Central memory CD4-positive, alpha-beta T cell (primary cell): ENCODE data around the gene ABCC2.

Experiments
- DNase-seq: peaks from one replicate; pipeline ENCODE4 v3.0.0; 2022

ABCC2 gene

GRCh38 chr10:99775850-99776249, 6.6 kb upstream of the ABCC2 start:
- DNase-seq = no peak

GRCh38 chr10:99777918-99778714, 4.3 kb upstream of the ABCC2 start:
- DNase-seq = no peak

- DNase-seq = no peak
Measured at GRCh38 chr10:99779335-99779734, 3.1 kb upstream of the ABCC2 start.

- no peak for DNase-seq
Measured at GRCh38 chr10:99781734-99782429, 558 bp upstream of the ABCC2 start.

- no peak for DNase-seq
Measured at GRCh38 chr10:99784016-99784726, 1.7 kb downstream of the ABCC2 start.

- DNase-seq = no peak
Measured at GRCh38 chr10:99784727-99785441, 2.4 kb downstream of the ABCC2 start.

GRCh38 chr10:99785646-99786045, 3.2 kb downstream of the ABCC2 start:
- no peak for DNase-seq

- no peak for DNase-seq
Measured at GRCh38 chr10:99787311-99787710, 4.9 kb downstream of the ABCC2 start.

GRCh38 chr10:99787782-99788445, 5.5 kb downstream of the ABCC2 start:
- no peak for DNase-seq

GRCh38 chr10:99788598-99789256, 6.3 kb downstream of the ABCC2 start:
- DNase-seq = no peak

- no peak for DNase-seq
Measured at GRCh38 chr10:99791831-99792230, 9.4 kb downstream of the ABCC2 start.

- DNase-seq = no peak
Measured at GRCh38 chr10:99793819-99794218, 11.4 kb downstream of the ABCC2 start.

GRCh38 chr10:99796928-99797327, 14.5 kb downstream of the ABCC2 start:
- DNase-seq = no peak

GRCh38 chr10:99798031-99798430, 15.6 kb downstream of the ABCC2 start:
- DNase-seq = no peak

- DNase-seq = no peak
Measured at GRCh38 chr10:99798920-99799319, 16.5 kb downstream of the ABCC2 start.

GRCh38 chr10:99799613-99800012, 17.2 kb downstream of the ABCC2 start:
- no peak for DNase-seq

- DNase-seq = no peak
Measured at GRCh38 chr10:99804471-99804870, 22.0 kb downstream of the ABCC2 start.

- DNase-seq = no peak
Measured at GRCh38 chr10:99805190-99805589, 22.8 kb downstream of the ABCC2 start.

- no peak for DNase-seq
Measured at GRCh38 chr10:99806091-99806490, 23.7 kb downstream of the ABCC2 start.

- DNase-seq = no peak
Measured at GRCh38 chr10:99807786-99808185, 25.3 kb downstream of the ABCC2 start.

GRCh38 chr10:99808270-99808669, 25.8 kb downstream of the ABCC2 start:
- DNase-seq = no peak

- no peak for DNase-seq
Measured at GRCh38 chr10:99809481-99809880, 27.0 kb downstream of the ABCC2 start.
